IMR-90 (cell line): ENCODE data around the gene RAC2. TPM values are rescaled to one million over a fixed set of nuclear protein-coding genes. Genes with fewer than 3 reads are reported as not detected.

Experiments
- ATAC-seq: fragments of 200-7000 bp; cut with Tn5 transposase; 2 replicates; pipeline ENCODE4 v1.9.1; 2020; ENCODE audit warnings: low read depth, mild to moderate bottlenecking, moderate library complexity
- BruUV-seq: library from RNA; stranded (reverse); fragments of 400-500 nt; replicated peaks from 2 replicates; lab custom pipeline; 2021; lab: Mats Ljungman, UMichigan
- CTCF ChIA-PET: fragments of 300-600 bp; formaldehyde crosslinking; extraction: SDS; loops from one replicate; lab custom pipeline; 2021; ENCODE audit warnings: antibody characterized with exemption; lab: Yijun Ruan, JAX
- POLR2A ChIA-PET: fragments of 300-600 bp; sonication (Branson Sonifier 250); formaldehyde crosslinking; loops from one replicate; lab custom pipeline; 2022; ENCODE audit warnings: antibody characterized with exemption; ENCODE audit not compliant: unreplicated experiment; lab: Charles Lee
- DNase-seq: peaks from one replicate; pipeline ENCODE4 v3.0.0; 2013
- H2AFZ ChIP-seq: replicated peaks from 2 replicates; pipeline ENCODE3; 2013; ENCODE audit warnings: low read length, mild to moderate bottlenecking; ENCODE audit not compliant: poor library complexity
- H2AK5ac ChIP-seq: 2 replicates; pipeline ENCODE4 v1.6.1; 2013; ENCODE audit warnings: low read depth, low read length, inconsistent platforms
- H2AK9ac ChIP-seq: replicated peaks from 2 replicates; pipeline ENCODE3; 2013; ENCODE audit warnings: mild to moderate bottlenecking, low read depth, low read length, moderate library complexity; ENCODE audit not compliant: poor library complexity
- H2BK120ac ChIP-seq: 2 replicates; pipeline ENCODE4 v1.6.1; 2013; ENCODE audit warnings: low read depth, low read length, inconsistent platforms
- H2BK15ac ChIP-seq: 3 replicates; pipeline ENCODE4 v1.6.1; 2013; ENCODE audit warnings: low read depth, low read length, inconsistent platforms
- H2BK20ac ChIP-seq: 2 replicates; pipeline ENCODE4 v1.6.1; 2013; ENCODE audit warnings: low read depth, mild to moderate bottlenecking, inconsistent platforms, low read length, moderate library complexity
- H2BK5ac ChIP-seq: 2 replicates; pipeline ENCODE4 v1.6.1; 2013; ENCODE audit warnings: mild to moderate bottlenecking, low read depth, low read length, inconsistent platforms; ENCODE audit not compliant: poor library complexity, severe bottlenecking
- H3K14ac ChIP-seq: replicated peaks from 2 replicates; pipeline ENCODE4 v1.6.1; 2013; ENCODE audit warnings: low read depth, low read length, inconsistent platforms
- H3K18ac ChIP-seq: 2 replicates; pipeline ENCODE4 v1.6.1; 2013; ENCODE audit warnings: low read depth, low read length, control low read depth
- H3K23ac ChIP-seq: 2 replicates; pipeline ENCODE4 v1.6.1; 2013; ENCODE audit warnings: low read depth, low read length, inconsistent platforms
- H3K27ac ChIP-seq: 2 replicates; pipeline ENCODE4 v1.5.1; 2013; ENCODE audit warnings: mild to moderate bottlenecking, control low read depth, low read length; ENCODE audit not compliant: insufficient read depth
- H3K27me3 ChIP-seq: 2 replicates; pipeline ENCODE4 v1.6.1; 2013; ENCODE audit warnings: low read length; ENCODE audit not compliant: control insufficient read depth, insufficient read depth
- H3K36me3 ChIP-seq: 2 replicates; pipeline ENCODE4 v1.6.1; 2013; ENCODE audit warnings: low read length, mixed read lengths; ENCODE audit not compliant: control insufficient read depth, insufficient read depth
- H3K4ac ChIP-seq: 2 replicates; pipeline ENCODE4 v1.6.1; 2013; ENCODE audit warnings: low read depth, low read length, inconsistent platforms
- H3K4me1 ChIP-seq: 2 replicates; pipeline ENCODE4 v1.6.1; 2013; ENCODE audit warnings: low read length, mixed read lengths; ENCODE audit not compliant: control insufficient read depth, insufficient read depth
- H3K4me2 ChIP-seq: 2 replicates; pipeline ENCODE4 v1.6.1; 2013; ENCODE audit warnings: low read depth, mild to moderate bottlenecking, control low read depth, low read length, moderate library complexity
- H3K4me3 ChIP-seq: 2 replicates; pipeline ENCODE4 v1.5.1; 2013; ENCODE audit warnings: low read depth, mild to moderate bottlenecking, control low read depth, low read length, moderate library complexity; ENCODE audit not compliant: insufficient read depth
- H3K56ac ChIP-seq: 2 replicates; pipeline ENCODE4 v1.6.1; 2013; ENCODE audit warnings: low read length, inconsistent platforms; ENCODE audit not compliant: insufficient read depth; ENCODE audit errors: extremely low read depth
- H3K79me1 ChIP-seq, 2 experiments: 2 replicates each; pipeline ENCODE4 v1.6.1; 2013; ENCODE audit warnings: low read length in 2 of 2, inconsistent platforms in 1 of 2, low read depth in 1 of 2
- H3K9ac ChIP-seq: 2 replicates; pipeline ENCODE4 v1.6.1; 2013; ENCODE audit warnings: low read depth, low read length, control low read depth
- H3K9me1 ChIP-seq: 2 replicates; pipeline ENCODE4 v1.6.1; 2013; ENCODE audit warnings: low read length, inconsistent platforms; ENCODE audit not compliant: insufficient read depth
- H3K9me3 ChIP-seq: 2 replicates; pipeline ENCODE4 v1.6.1; 2013; ENCODE audit warnings: low read length; ENCODE audit not compliant: control insufficient read depth, insufficient read depth
- H4K20me1 ChIP-seq: 2 replicates; pipeline ENCODE4 v1.6.1; 2013; ENCODE audit warnings: low read length, inconsistent platforms; ENCODE audit not compliant: insufficient read depth
- H4K5ac ChIP-seq: 2 replicates; pipeline ENCODE4 v1.6.1; 2013; ENCODE audit warnings: mild to moderate bottlenecking, low read depth, low read length, control low read depth
- H4K8ac ChIP-seq, 2 experiments: 2 replicates each; pipeline ENCODE4 v1.6.1; 2013; ENCODE audit warnings: low read depth in 2 of 2, low read length in 2 of 2, control low read depth in 1 of 2, inconsistent platforms in 1 of 2
- H4K91ac ChIP-seq: 2 replicates; pipeline ENCODE4 v1.6.1; 2013; ENCODE audit warnings: low read depth, low read length, inconsistent platforms; ENCODE audit not compliant: insufficient read depth
- BHLHE40 ChIP-seq: fragments of 150-350 bp; IDR thresholded peaks from 2 replicates; pipeline ENCODE4 v1.6.1; 2016; ENCODE audit warnings: mild to moderate bottlenecking, low read depth, low read length
- CEBPB ChIP-seq: IDR thresholded peaks from 2 replicates; pipeline ENCODE4 v1.6.1; 2012; ENCODE audit warnings: low read depth, low read length, improper control_type of control experiment
- CHD1 ChIP-seq: IDR thresholded peaks from 2 replicates; pipeline ENCODE4 v1.6.1; 2012; ENCODE audit warnings: low read depth, low read length, improper control_type of control experiment
- FOS ChIP-seq: fragments of 150-350 bp; IDR thresholded peaks from 2 replicates; pipeline ENCODE4 v1.6.1; 2016; ENCODE audit warnings: low read depth, low read length
- MAFK ChIP-seq: IDR thresholded peaks from 2 replicates; pipeline ENCODE4 v1.6.1; 2012; ENCODE audit warnings: low read depth, low read length, improper control_type of control experiment
- MAZ ChIP-seq: IDR thresholded peaks from 2 replicates; pipeline ENCODE4 v1.6.1; 2012; ENCODE audit warnings: low read depth, mild to moderate bottlenecking, low read length, improper control_type of control experiment, moderate library complexity, borderline replicate concordance
- MXI1 ChIP-seq: IDR thresholded peaks from 2 replicates; pipeline ENCODE4 v1.6.1; 2012; ENCODE audit warnings: low read depth, mild to moderate bottlenecking, low read length, moderate library complexity, borderline replicate concordance
- POLR2A ChIP-seq: IDR thresholded peaks from 2 replicates; pipeline ENCODE4 v1.6.1; 2012; ENCODE audit warnings: mild to moderate bottlenecking, low read depth, low read length
- RAD21 ChIP-seq: IDR thresholded peaks from 2 replicates; pipeline ENCODE4 v1.6.1; 2012; ENCODE audit warnings: low read length, improper control_type of control experiment
- RCOR1 ChIP-seq: IDR thresholded peaks from 2 replicates; pipeline ENCODE4 v1.6.1; 2012; ENCODE audit warnings: mild to moderate bottlenecking, low read length, improper control_type of control experiment; ENCODE audit not compliant: insufficient replicate concordance
- RFX5 ChIP-seq: IDR thresholded peaks from 2 replicates; pipeline ENCODE4 v1.8.0; 2012; ENCODE audit warnings: low read depth, mild to moderate bottlenecking, low read length, moderate library complexity
- SMC3 ChIP-seq: fragments of 150-350 bp; IDR thresholded peaks from 2 replicates; pipeline ENCODE4 v1.6.1; 2016; ENCODE audit warnings: low read depth, mild to moderate bottlenecking, antibody characterized with exemption, low read length, moderate library complexity
- WGBS, 2 experiments: methylation state at CpG; one replicate each; pipeline versions ENCODE4 v1.1.5 to v1.1.7; 2013; ENCODE audit warnings: missing lambda C conversion rate in 2 of 2; ENCODE audit not compliant: insufficient read length in 1 of 2; ENCODE audit errors: extremely low coverage in 2 of 2; 5-methylcytosine and 5-hydroxymethylcytosine counted together
- dilution Hi-C: fragments of 300-500 bp; cut with HindIII; formaldehyde crosslinking; loops from one replicate; pipeline ENCODE4 v1.14.3; 2018; ENCODE audit warnings: low sequenced_read_pairs; ENCODE audit not compliant: unreplicated experiment
- in situ Hi-C: fragments of 300-500 bp; cut with MboI; formaldehyde crosslinking; loops from 3 replicates; pipeline ENCODE4 v1.14.3; 2019; ENCODE audit warnings: low sequenced_read_pairs, inconsistent platforms, mixed read lengths
- intact Hi-C: fragments of 100-400 bp; cut with micrococcal nuclease; formaldehyde crosslinking; loops from 2 replicates; pipeline ENCODE4 v1.10.0; 2022
- polyA plus RNA-seq, 3 experiments: library from polyadenylated mRNA; depleted of rRNA; stranded (reverse); fragments of >200 nt; gene quantifications; 2 replicates each; pipeline ENCODE4 v1.2.3, GENCODE V29; 2012; ENCODE audit warnings: low replicate concordance in 1 of 3
- total RNA-seq: library from RNA; depleted of rRNA; stranded (reverse); fragments of >200 nt; gene quantifications from 2 replicates; pipeline ENCODE4 v1.2.3, GENCODE V29; 2012
- TF ChIP-seq, protein P1 (sequence below): fragments of 150-350 bp; IDR thresholded peaks from 2 replicates; pipeline ENCODE4 v1.6.1; 2016; ENCODE audit warnings: low read depth, mild to moderate bottlenecking, low read length, moderate library complexity, borderline replicate concordance
- TF ChIP-seq, protein P2 (sequence below): fragments of 150-350 bp; IDR thresholded peaks from 2 replicates; pipeline ENCODE4 v1.6.1; 2017; ENCODE audit warnings: mild to moderate bottlenecking, antibody characterized with exemption, low read length, low read depth
- TF ChIP-seq, protein P3 (sequence below): conservative IDR thresholded peaks from 2 replicates; pipeline ENCODE4 v1.5.1; 2012; ENCODE audit warnings: mild to moderate bottlenecking, low read depth, low read length, improper control_type of control experiment

Gene RAC2
- total and polyA plus RNA-seq, 2 of the 4 experiments (the other 2 are of a cell fraction) = 10.0 to 72.3 TPM

DNA sequence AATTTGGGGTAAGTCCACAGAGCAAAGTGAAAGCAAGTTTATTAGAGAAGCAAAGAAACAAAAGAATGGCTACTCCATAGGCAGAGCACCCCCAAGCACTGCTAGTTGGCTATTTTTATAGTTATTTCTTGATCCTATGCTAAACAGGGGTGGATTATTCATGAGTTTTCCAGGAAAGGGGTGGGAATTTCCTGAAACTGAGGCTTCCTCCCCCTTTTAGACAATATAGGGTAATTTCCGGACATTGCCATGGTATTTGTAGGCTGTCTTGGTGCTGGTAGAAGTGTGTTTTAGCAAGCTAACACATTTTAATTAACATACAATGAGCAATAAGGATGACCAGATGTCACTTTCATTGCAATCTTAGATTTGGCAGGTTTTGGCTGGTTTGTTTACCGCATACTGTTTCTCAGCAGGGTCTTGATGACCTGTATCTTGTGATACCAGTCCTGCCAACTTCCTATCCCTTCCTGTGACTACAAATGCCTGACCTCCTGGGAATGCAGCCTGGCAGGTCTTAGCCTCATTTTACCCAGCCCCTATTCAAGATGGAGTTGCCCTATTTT is 55.1 kb downstream of the RAC2 start:
- Histone ChIP-seq H2BK20ac (no peak overlapping the region), H3K27me3 (no peaks in the 10 kb centered on the region), H3K9me3 (no peaks in the 10 kb centered on the region), H3K79me1 (peaks cover 0 to 21% of the 10 kb centered on the region in 2 experiments; a peak in 3 of 4 replicates), H2AK5ac (peak overlapping the region; percentile 79; the same call in 1 of the 2 replicates), H3K36me3 (peaks cover 1% of the 10 kb centered on the region; the same call in 1 of the 2 replicates), H2AK9ac (no peak overlapping the region), H3K14ac (0 out of 2 replicates have a peak overlapping the region, but pooled peaks have one; percentile 56), H3K23ac (no peak overlapping the region), H4K8ac (peak overlapping the region in 1 of 2 experiments; percentile 98; a peak in 2 of 4 replicates), H3K27ac (no peak overlapping the region; the same call in 1 of the 2 replicates), H3K18ac (no peak overlapping the region; the same call in 1 of the 2 replicates), H4K91ac (no peak overlapping the region), H4K5ac (peak overlapping the region; percentile 32), H3K56ac (no peak overlapping the region), H2BK15ac (no peak overlapping the region), H3K4ac (no peak overlapping the region), H3K4me1 (peaks cover 18% of the 10 kb centered on the region), H4K20me1 (no peaks in the 10 kb centered on the region), H2AFZ (no peak overlapping the region), H3K9ac (0 out of 2 replicates have a peak overlapping the region, but pooled peaks have one; percentile 93), H3K4me2 (peak overlapping the region; percentile 44; the same call in 1 of the 2 replicates), H2BK120ac (no peak overlapping the region), H3K9me1 (peaks cover 8% of the 10 kb centered on the region), H3K4me3 (no peak overlapping the region), H2BK5ac (no peak overlapping the region)
- in situ Hi-C loops (no loop called here), dilution Hi-C loops (no loop called here), intact Hi-C loops (no loop called here)
- CTCF ChIA-PET = no interaction called here
- no peak for DNase-seq
- no TSS peak for BruUV-seq
- TF ChIP-seq MAFK (no peak), BHLHE40 (no peak), RCOR1 (no peak), FOS (no peak), SMC3 (no peak), MXI1 (no peak), CEBPB (no peak), POLR2A (no peak), RAD21 (no peak), MAZ (no peak), CHD1 (no peak), RFX5 (no peak)
- TF ChIP-seq, protein P1, sequence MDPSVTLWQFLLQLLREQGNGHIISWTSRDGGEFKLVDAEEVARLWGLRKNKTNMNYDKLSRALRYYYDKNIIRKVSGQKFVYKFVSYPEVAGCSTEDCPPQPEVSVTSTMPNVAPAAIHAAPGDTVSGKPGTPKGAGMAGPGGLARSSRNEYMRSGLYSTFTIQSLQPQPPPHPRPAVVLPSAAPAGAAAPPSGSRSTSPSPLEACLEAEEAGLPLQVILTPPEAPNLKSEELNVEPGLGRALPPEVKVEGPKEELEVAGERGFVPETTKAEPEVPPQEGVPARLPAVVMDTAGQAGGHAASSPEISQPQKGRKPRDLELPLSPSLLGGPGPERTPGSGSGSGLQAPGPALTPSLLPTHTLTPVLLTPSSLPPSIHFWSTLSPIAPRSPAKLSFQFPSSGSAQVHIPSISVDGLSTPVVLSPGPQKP = no peak
- TF ChIP-seq, protein P2, sequence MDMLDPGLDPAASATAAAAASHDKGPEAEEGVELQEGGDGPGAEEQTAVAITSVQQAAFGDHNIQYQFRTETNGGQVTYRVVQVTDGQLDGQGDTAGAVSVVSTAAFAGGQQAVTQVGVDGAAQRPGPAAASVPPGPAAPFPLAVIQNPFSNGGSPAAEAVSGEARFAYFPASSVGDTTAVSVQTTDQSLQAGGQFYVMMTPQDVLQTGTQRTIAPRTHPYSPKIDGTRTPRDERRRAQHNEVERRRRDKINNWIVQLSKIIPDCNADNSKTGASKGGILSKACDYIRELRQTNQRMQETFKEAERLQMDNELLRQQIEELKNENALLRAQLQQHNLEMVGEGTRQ = no peak
- TF ChIP-seq, protein P3, sequence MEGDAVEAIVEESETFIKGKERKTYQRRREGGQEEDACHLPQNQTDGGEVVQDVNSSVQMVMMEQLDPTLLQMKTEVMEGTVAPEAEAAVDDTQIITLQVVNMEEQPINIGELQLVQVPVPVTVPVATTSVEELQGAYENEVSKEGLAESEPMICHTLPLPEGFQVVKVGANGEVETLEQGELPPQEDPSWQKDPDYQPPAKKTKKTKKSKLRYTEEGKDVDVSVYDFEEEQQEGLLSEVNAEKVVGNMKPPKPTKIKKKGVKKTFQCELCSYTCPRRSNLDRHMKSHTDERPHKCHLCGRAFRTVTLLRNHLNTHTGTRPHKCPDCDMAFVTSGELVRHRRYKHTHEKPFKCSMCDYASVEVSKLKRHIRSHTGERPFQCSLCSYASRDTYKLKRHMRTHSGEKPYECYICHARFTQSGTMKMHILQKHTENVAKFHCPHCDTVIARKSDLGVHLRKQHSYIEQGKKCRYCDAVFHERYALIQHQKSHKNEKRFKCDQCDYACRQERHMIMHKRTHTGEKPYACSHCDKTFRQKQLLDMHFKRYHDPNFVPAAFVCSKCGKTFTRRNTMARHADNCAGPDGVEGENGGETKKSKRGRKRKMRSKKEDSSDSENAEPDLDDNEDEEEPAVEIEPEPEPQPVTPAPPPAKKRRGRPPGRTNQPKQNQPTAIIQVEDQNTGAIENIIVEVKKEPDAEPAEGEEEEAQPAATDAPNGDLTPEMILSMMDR = no peak
- ATAC-seq = no peak
- WGBS, 2 experiments = no CpG with 5 or more reads among the region's 2 CpGs
- POLR2A ChIA-PET = no interaction called here
